ENCODE results near the gene LAMTOR4.

The LAMTOR4 gene

DNA sequence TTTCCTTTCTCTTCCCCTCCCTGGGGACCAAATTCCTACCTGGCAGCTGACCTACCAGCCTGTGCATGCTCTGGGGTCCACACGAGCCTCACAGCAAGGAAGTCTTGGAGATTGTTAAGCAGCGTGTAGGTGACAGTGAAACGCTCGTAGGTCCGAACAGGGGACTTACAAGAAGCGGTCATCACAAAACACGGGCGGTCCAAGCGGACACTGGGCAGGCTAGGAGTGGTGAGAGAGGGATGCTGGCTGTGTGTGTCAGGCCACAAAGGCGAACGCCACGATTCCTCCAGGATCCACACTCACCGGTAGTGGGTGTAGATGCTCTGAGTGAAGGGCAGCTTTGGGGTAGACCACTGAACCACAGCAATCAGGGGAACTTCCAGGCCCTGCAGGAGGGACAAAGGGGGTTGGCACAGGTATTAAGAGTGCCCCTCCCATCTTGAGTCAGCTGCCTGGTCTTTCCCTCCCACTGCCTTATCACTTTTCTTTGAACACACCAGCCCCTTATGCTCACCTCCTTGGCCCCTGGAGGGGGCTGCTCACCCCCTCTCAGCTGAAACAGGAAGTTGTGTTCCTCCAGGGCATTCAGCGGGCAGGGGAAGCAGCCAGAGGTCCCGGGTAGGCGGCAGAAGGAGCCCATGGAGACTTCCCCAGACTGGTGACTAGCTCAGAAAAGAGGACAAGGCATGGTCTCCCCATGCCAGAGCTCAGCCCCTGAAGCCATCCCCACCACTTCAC lies 7.8 kb downstream of the LAMTOR4 start:
- H3K27me3 ChIP-seq (ENCODE audit: control insufficient read depth in 3 of 3, insufficient read depth in 3 of 3, low read depth in 1 of 3, low read length in 3 of 3), result no peaks in the 10 kb centered on the region
- H3K9me3 ChIP-seq (replicated peaks in 1 of 2; ENCODE audit: control insufficient read depth in 2 of 2, insufficient read depth in 1 of 2, low read depth in 1 of 2, low read length in 2 of 2), result no peaks in the 10 kb centered on the region
- H3K4me1 ChIP-seq (ENCODE audit: control insufficient read depth in 2 of 2, insufficient read depth in 1 of 2, low read depth in 1 of 2, low read length in 2 of 2), result peaks cover 5 to 11% of the 10 kb centered on the region in 2 donors
- no peak overlapping the region for H4K8ac ChIP-seq (ENCODE audit: low read depth, low read length)
- no peak overlapping the region for H3K14ac ChIP-seq (ENCODE audit: low read length)
- H2AFZ ChIP-seq (ENCODE audit: low read length), result no peak overlapping the region
- H3K9ac ChIP-seq (ENCODE audit: low read depth, low read length, poor library complexity), result no peak overlapping the region
- no peak overlapping the region for H3K4ac ChIP-seq (ENCODE audit: low read length)
- H3K18ac ChIP-seq (ENCODE audit: low read length), result no peak overlapping the region
- no CpG with 5 or more reads among the region's 16 CpGs for WGBS, 2 donors (ENCODE audit: extremely low coverage in 2 of 2, insufficient read length in 2 of 2, insufficient replicate concordance in 1 of 2)
- no peak overlapping the region for H4K91ac ChIP-seq (ENCODE audit: low read depth, low read length, poor library complexity)
- no peak overlapping the region for H2BK5ac ChIP-seq (ENCODE audit: low read length)
- peaks cover 24 to 60% of the 10 kb centered on the region in 2 donors for H3K36me3 ChIP-seq (replicated peaks in 1 of 2; ENCODE audit: control insufficient read depth in 2 of 2, insufficient read depth in 2 of 2, low read length in 2 of 2)
- peaks cover 5% of the 10 kb centered on the region for H3K79me1 ChIP-seq (ENCODE audit: low read depth, low read length)
- no peak overlapping the region for H2BK15ac ChIP-seq (ENCODE audit: low read length)
- no peak overlapping the region for H3K27ac ChIP-seq (replicated peaks; ENCODE audit: low read length)
- H3K4me2 ChIP-seq (ENCODE audit: insufficient read depth, low read length, poor library complexity, severe bottlenecking), result no peak overlapping the region
- H2BK12ac ChIP-seq (ENCODE audit: low read length), result no peak overlapping the region
- DNase-seq (ENCODE audit: low spot score), result no peak
- H2AK5ac ChIP-seq (ENCODE audit: low read depth, low read length), result no peak overlapping the region
- peak overlapping the region; percentile 62 for H3K23ac ChIP-seq (ENCODE audit: low read depth, low read length, poor library complexity)
- H2BK120ac ChIP-seq (ENCODE audit: low read depth, low read length), result no peak overlapping the region
- peak overlapping the region in 1 of 2 donors; percentile 17 for H3K4me3 ChIP-seq (ENCODE audit: low read length in 2 of 2)

DNA sequence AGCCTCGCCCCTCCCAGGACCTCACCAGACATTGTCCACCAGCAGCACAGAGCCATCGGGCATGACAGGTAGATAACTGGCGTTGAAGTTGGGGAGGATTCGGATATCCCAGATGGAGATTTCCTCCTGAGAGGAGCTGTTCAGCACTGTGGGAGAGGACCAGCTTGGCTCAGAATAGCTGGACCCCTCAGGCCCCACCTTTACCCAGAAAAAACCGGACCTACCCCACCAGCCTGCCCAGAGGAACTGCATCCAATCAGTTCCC lies 8.3 kb downstream of the LAMTOR4 start:
- Histone ChIP-seq H3K4me3 (ENCODE audit: low read length in 2 of 2) (peak overlapping the region in 1 of 2 donors; percentile 87), H2BK120ac (ENCODE audit: low read depth, low read length) (no peak overlapping the region), H3K27me3 (ENCODE audit: control insufficient read depth in 3 of 3, insufficient read depth in 3 of 3, low read depth in 1 of 3, low read length in 3 of 3) (no peaks in the 10 kb centered on the region), H3K23ac (ENCODE audit: low read depth, low read length, poor library complexity) (peak overlapping the region; percentile 46), H3K4me1 (ENCODE audit: control insufficient read depth in 2 of 2, insufficient read depth in 1 of 2, low read depth in 1 of 2, low read length in 2 of 2) (peaks cover 5 to 11% of the 10 kb centered on the region in 2 donors), H3K27ac (replicated peaks; ENCODE audit: low read length) (no peak overlapping the region), H3K14ac (ENCODE audit: low read length) (no peak overlapping the region), H3K4ac (ENCODE audit: low read length) (no peak overlapping the region), H3K36me3 (replicated peaks in 1 of 2; ENCODE audit: control insufficient read depth in 2 of 2, insufficient read depth in 2 of 2, low read length in 2 of 2) (peaks cover 24 to 55% of the 10 kb centered on the region in 2 donors), H2BK12ac (ENCODE audit: low read length) (no peak overlapping the region), H2AK5ac (ENCODE audit: low read depth, low read length) (no peak overlapping the region), H2BK5ac (ENCODE audit: low read length) (no peak overlapping the region), H3K18ac (ENCODE audit: low read length) (no peak overlapping the region), H2BK15ac (ENCODE audit: low read length) (no peak overlapping the region), H3K4me2 (ENCODE audit: insufficient read depth, low read length, poor library complexity, severe bottlenecking) (no peak overlapping the region), H4K8ac (ENCODE audit: low read depth, low read length) (no peak overlapping the region), H3K9me3 (replicated peaks in 1 of 2; ENCODE audit: control insufficient read depth in 2 of 2, insufficient read depth in 1 of 2, low read depth in 1 of 2, low read length in 2 of 2) (no peaks in the 10 kb centered on the region), H4K91ac (ENCODE audit: low read depth, low read length, poor library complexity) (no peak overlapping the region), H3K79me1 (ENCODE audit: low read depth, low read length) (peaks cover 5% of the 10 kb centered on the region), H3K9ac (ENCODE audit: low read depth, low read length, poor library complexity) (no peak overlapping the region), H2AFZ (ENCODE audit: low read length) (no peak overlapping the region)
- WGBS, 2 donors (ENCODE audit: extremely low coverage in 2 of 2, insufficient read length in 2 of 2, insufficient replicate concordance in 1 of 2), result no CpG with 5 or more reads among the region's 5 CpGs
- DNase-seq (ENCODE audit: low spot score), result no peak

- H2AK5ac ChIP-seq (ENCODE audit: low read depth, low read length), result no peak overlapping the region
- peak overlapping the region; percentile 92 for H3K4me2 ChIP-seq (ENCODE audit: insufficient read depth, low read length, poor library complexity, severe bottlenecking)
- peak overlapping the region; percentile 89 for H3K9ac ChIP-seq (ENCODE audit: low read depth, low read length, poor library complexity)
- no peak overlapping the region for H2BK15ac ChIP-seq (ENCODE audit: low read length)
- WGBS, 2 donors (ENCODE audit: extremely low coverage in 2 of 2, insufficient read length in 2 of 2, insufficient replicate concordance in 1 of 2), result no CpG with 5 or more reads among the region's 32 CpGs
- no peak overlapping the region for H3K18ac ChIP-seq (ENCODE audit: low read length)
- H3K4me1 ChIP-seq (ENCODE audit: control insufficient read depth in 2 of 2, insufficient read depth in 1 of 2, low read depth in 1 of 2, low read length in 2 of 2), result peaks cover 5 to 11% of the 10 kb centered on the region in 2 donors
- H3K4me3 ChIP-seq (ENCODE audit: low read length in 2 of 2), result peak overlapping the region; percentile 87 to 97
- H2BK12ac ChIP-seq (ENCODE audit: low read length), result no peak overlapping the region
- no peaks in the 10 kb centered on the region for H3K27me3 ChIP-seq (ENCODE audit: control insufficient read depth in 3 of 3, insufficient read depth in 3 of 3, low read depth in 1 of 3, low read length in 3 of 3)
- H3K4ac ChIP-seq (ENCODE audit: low read length), result peak overlapping the region; percentile 1
- H3K9me3 ChIP-seq (replicated peaks in 1 of 2; ENCODE audit: control insufficient read depth in 2 of 2, insufficient read depth in 1 of 2, low read depth in 1 of 2, low read length in 2 of 2), result no peaks in the 10 kb centered on the region
- no peak overlapping the region for H4K91ac ChIP-seq (ENCODE audit: low read depth, low read length, poor library complexity)
- no peak overlapping the region for H4K8ac ChIP-seq (ENCODE audit: low read depth, low read length)
- no peak overlapping the region for H3K14ac ChIP-seq (ENCODE audit: low read length)
- peak overlapping the region; percentile 55 for H2BK5ac ChIP-seq (ENCODE audit: low read length)
- H3K27ac ChIP-seq (replicated peaks; ENCODE audit: low read length), result no peak overlapping the region
- peaks cover 24 to 50% of the 10 kb centered on the region in 2 donors for H3K36me3 ChIP-seq (replicated peaks in 1 of 2; ENCODE audit: control insufficient read depth in 2 of 2, insufficient read depth in 2 of 2, low read length in 2 of 2)
- peak overlapping the region; percentile 88 for H2AFZ ChIP-seq (ENCODE audit: low read length)
- no peak for DNase-seq (ENCODE audit: low spot score)
- H3K79me1 ChIP-seq (ENCODE audit: low read depth, low read length), result peaks cover 5% of the 10 kb centered on the region
- no peak overlapping the region for H2BK120ac ChIP-seq (ENCODE audit: low read depth, low read length)
- H3K23ac ChIP-seq (ENCODE audit: low read depth, low read length, poor library complexity), result peak overlapping the region; percentile 46
These were observed 8.9 kb downstream of the LAMTOR4 start for GRCh38 chr7:100157334-100158228.

Measured in neuronal stem cell (in vitro differentiated cells).